H9 (cell line): ENCODE results near the gene TMEM151B. TPM values are rescaled to one million over a fixed set of nuclear protein-coding genes. Genes with fewer than 3 reads are reported as not detected.
A peak's percentile ranks its signal among the peaks of the same experiment; 100 is the strongest.

Experiments
- DNase-seq: peaks from one replicate; pipeline ENCODE4 v3.0.0-alpha.2; 2017
- H2AFZ ChIP-seq: one replicate; pipeline ENCODE4 v1.6.1; 2013; ENCODE audit warnings: mild to moderate bottlenecking, low read length, control low read depth, moderate library complexity
- H2AK5ac ChIP-seq: 2 replicates; pipeline ENCODE4 v1.6.1; 2013; ENCODE audit warnings: low read length, control low read depth, mixed read lengths; ENCODE audit not compliant: insufficient read length
- H2BK120ac ChIP-seq: one replicate; pipeline ENCODE4 v1.6.1; 2013; ENCODE audit warnings: low read depth, mild to moderate bottlenecking, low read length, control low read depth, inconsistent platforms; ENCODE audit not compliant: poor library complexity, severe bottlenecking
- H2BK12ac ChIP-seq: 2 replicates; pipeline ENCODE4 v1.6.1; 2013; ENCODE audit warnings: low read length, control low read depth, mixed read lengths, low read depth; ENCODE audit not compliant: insufficient read length
- H2BK15ac ChIP-seq: 2 replicates; pipeline ENCODE4 v1.6.1; 2013; ENCODE audit warnings: low read depth, low read length, control low read depth
- H2BK20ac ChIP-seq: one replicate; pipeline ENCODE4 v1.6.1; 2013; ENCODE audit warnings: low read depth, mild to moderate bottlenecking, low read length, control low read depth, inconsistent platforms; ENCODE audit not compliant: poor library complexity, severe bottlenecking
- H2BK5ac ChIP-seq: 2 replicates; pipeline ENCODE4 v1.6.1; 2013; ENCODE audit warnings: low read length, control low read depth, mixed read lengths; ENCODE audit not compliant: insufficient read length
- H3K14ac ChIP-seq: 2 replicates; pipeline ENCODE4 v1.6.1; 2013; ENCODE audit warnings: low read length, control low read depth; ENCODE audit not compliant: insufficient read depth
- H3K18ac ChIP-seq: 2 replicates; pipeline ENCODE4 v1.6.1; 2013; ENCODE audit warnings: low read depth, mild to moderate bottlenecking, mixed read lengths, low read length, control low read depth; ENCODE audit not compliant: insufficient read length
- H3K23ac ChIP-seq: 2 replicates; pipeline ENCODE4 v1.6.1; 2013; ENCODE audit warnings: low read length, control low read depth, mixed read lengths, low read depth; ENCODE audit not compliant: insufficient read length
- H3K23me2 ChIP-seq: 2 replicates; pipeline ENCODE4 v1.6.1; 2013; ENCODE audit warnings: low read depth, mild to moderate bottlenecking, mixed read lengths, low read length, control low read depth; ENCODE audit not compliant: insufficient read length, poor library complexity, severe bottlenecking
- H3K27ac ChIP-seq: 2 replicates; pipeline ENCODE4 v1.5.1; 2013; ENCODE audit warnings: low read length, control low read depth, mixed read lengths, low read depth; ENCODE audit not compliant: insufficient read length
- H3K27me3 ChIP-seq: 2 replicates; pipeline ENCODE4 v1.6.1; 2013; ENCODE audit warnings: low read length, control low read depth, inconsistent platforms; ENCODE audit not compliant: insufficient read depth
- H3K4ac ChIP-seq: 2 replicates; pipeline ENCODE4 v1.6.1; 2013; ENCODE audit warnings: low read depth, mild to moderate bottlenecking, control low read depth, inconsistent platforms, low read length, moderate library complexity
- H3K4me1 ChIP-seq: 2 replicates; pipeline ENCODE4 v1.6.1; 2013; ENCODE audit warnings: low read length, control low read depth, inconsistent platforms; ENCODE audit not compliant: insufficient read depth
- H3K4me2 ChIP-seq: 2 replicates; pipeline ENCODE4 v1.6.1; 2013; ENCODE audit warnings: low read length, control low read depth, mixed read lengths; ENCODE audit not compliant: insufficient read length, insufficient read depth
- H3K56ac ChIP-seq: 2 replicates; pipeline ENCODE4 v1.6.1; 2013; ENCODE audit warnings: low read depth, mild to moderate bottlenecking, mixed read lengths, low read length, control low read depth; ENCODE audit not compliant: insufficient read length
- H3K79me1 ChIP-seq: 2 replicates; pipeline ENCODE4 v1.6.1; 2013; ENCODE audit warnings: low read depth, mild to moderate bottlenecking, moderate library complexity, low read length, control low read depth, inconsistent platforms; ENCODE audit not compliant: insufficient read depth, poor library complexity, severe bottlenecking
- H3K79me2 ChIP-seq: 2 replicates; pipeline ENCODE4 v1.6.1; 2013; ENCODE audit warnings: low read length, control low read depth, inconsistent platforms; ENCODE audit not compliant: insufficient read depth
- H3K9ac ChIP-seq: 2 replicates; pipeline ENCODE4 v1.6.1; 2013; ENCODE audit warnings: low read length, control low read depth, mixed read lengths; ENCODE audit not compliant: insufficient read length; ENCODE audit errors: extremely low read depth
- H3K9me3 ChIP-seq: one replicate; pipeline ENCODE4 v1.6.1; 2013; ENCODE audit warnings: low read depth, low read length, inconsistent platforms; ENCODE audit not compliant: control insufficient read depth
- H3T11ph ChIP-seq: one replicate; pipeline ENCODE4 v1.6.1; 2013; ENCODE audit warnings: mild to moderate bottlenecking, low read length, control low read depth, inconsistent platforms
- H4K20me1 ChIP-seq: one replicate; pipeline ENCODE4 v1.6.1; 2013; ENCODE audit not compliant: control insufficient read depth, insufficient read length, insufficient read depth
- H4K5ac ChIP-seq: 2 replicates; pipeline ENCODE4 v1.6.1; 2013; ENCODE audit warnings: low read depth, mild to moderate bottlenecking, mixed read lengths, low read length, control low read depth; ENCODE audit not compliant: insufficient read length
- H4K8ac ChIP-seq: replicated peaks from 2 replicates; pipeline ENCODE4 v1.6.1; 2013; ENCODE audit warnings: low read length, control low read depth, mixed read lengths, low read depth; ENCODE audit not compliant: insufficient read length
- H4K91ac ChIP-seq: 2 replicates; pipeline ENCODE4 v1.6.1; 2013; ENCODE audit warnings: low read depth, mild to moderate bottlenecking, moderate library complexity, mixed read lengths, low read length, control low read depth; ENCODE audit not compliant: insufficient read length
- H3K27ac Mint-ChIP-seq, 3 experiments: 2 replicates in 2 of 3; 3 replicates in 1 of 3; pipeline ENCODE4 v1.8.0; 2020 to 2021; ENCODE audit warnings: mixed read lengths in 3 of 3, mild to moderate bottlenecking in 1 of 3, moderate library complexity in 1 of 3
- H3K27me3 Mint-ChIP-seq: 2 replicates; pipeline ENCODE4 v1.8.0; 2021; ENCODE audit warnings: low read depth, mild to moderate bottlenecking, moderate library complexity, mixed read lengths
- H3K36me3 Mint-ChIP-seq, 3 experiments: 2 replicates in 2 of 3; 3 replicates in 1 of 3; pipeline ENCODE4 v1.8.0; 2020 to 2021; ENCODE audit warnings: low read depth in 3 of 3, mixed read lengths in 3 of 3; ENCODE audit not compliant: insufficient read depth in 1 of 3
- H3K4me1 Mint-ChIP-seq, 2 experiments: 2 replicates each; pipeline ENCODE4 v1.8.0; 2020; ENCODE audit warnings: mixed read lengths in 2 of 2
- H3K4me3 Mint-ChIP-seq, 2 experiments: 2 replicates in 1 of 2; 3 replicates in 1 of 2; pipeline ENCODE4 v1.8.0; 2020 to 2021; ENCODE audit warnings: mild to moderate bottlenecking in 2 of 2, mixed read lengths in 2 of 2, moderate library complexity in 1 of 2
- H3K9me3 Mint-ChIP-seq, 2 experiments: 2 replicates in 1 of 2; 3 replicates in 1 of 2; pipeline ENCODE4 v1.8.0; 2020; ENCODE audit warnings: mild to moderate bottlenecking in 2 of 2, mixed read lengths in 2 of 2, moderate library complexity in 1 of 2
- WGBS: extraction: QIAGEN DNeasy Blood & Tissue Kit; methylation state at CpG from one replicate; pipeline ENCODE4 v1.1.7; 2013; ENCODE audit warnings: missing lambda C conversion rate, low lambda C conversion rate, mixed read lengths; ENCODE audit not compliant: insufficient read length; ENCODE audit errors: extremely low coverage; 5-methylcytosine and 5-hydroxymethylcytosine counted together
- total RNA-seq: library from RNA; stranded (reverse); gene quantifications from 2 replicates; pipeline ENCODE4 v1.2.1, GENCODE V29; 2021
- TF ChIP-seq, protein P1 (sequence below): fragments of 200-600 bp; sonication (generic); conservative IDR thresholded peaks from 3 replicates; pipeline ENCODE4 v1.8.0; 2021; ENCODE audit warnings: antibody characterized with exemption, mild to moderate bottlenecking

Gene TMEM151B
- total RNA-seq, 1 experiment from 2014 or later, result 2.4 TPM

DNA sequence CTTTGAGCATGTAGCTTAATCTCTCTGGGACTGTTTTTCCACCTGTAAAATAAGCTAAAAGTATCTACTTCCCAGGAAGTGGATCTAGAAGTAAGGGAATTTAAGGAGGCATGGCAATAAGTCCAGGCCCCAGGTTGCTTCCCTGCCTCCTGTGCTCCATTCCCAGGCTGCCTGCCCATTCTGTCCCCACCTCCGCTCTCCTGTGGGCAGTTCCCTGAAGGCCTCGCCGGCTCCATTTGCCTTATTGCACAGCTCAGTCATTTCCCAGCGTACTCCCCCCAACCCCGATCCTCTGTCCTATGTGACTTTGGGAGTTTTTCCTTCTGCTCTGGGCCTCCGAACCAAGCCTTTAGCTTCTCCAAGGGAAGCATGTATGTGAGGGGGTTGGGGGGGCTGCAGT, 42.2 kb upstream of the TMEM151B start:
- Histone ChIP-seq H3K23ac (no peak overlapping the region), H4K8ac (no peak overlapping the region), H3K4me2 (no peak overlapping the region), H4K5ac (no peak overlapping the region), H3K79me2 (peaks cover 17% of the 10 kb centered on the region; the same call in 1 of the 2 replicates), H3K4me1 (peaks cover 11% of the 10 kb centered on the region; the same call in 1 of the 2 replicates), H4K20me1 (peaks cover 2% of the 10 kb centered on the region), H3K79me1 (peaks cover 17% of the 10 kb centered on the region), H2BK20ac (no peak overlapping the region), H3K9me3 (no peaks in the 10 kb centered on the region), H3K23me2 (peaks cover 9% of the 10 kb centered on the region), H3K27ac (no peak overlapping the region), H3K9ac (no peak overlapping the region), H2BK120ac (no peak overlapping the region), H4K91ac (no peak overlapping the region), H2BK12ac (no peak overlapping the region), H2BK15ac (no peak overlapping the region), H3K27me3 (no peaks in the 10 kb centered on the region), H3K18ac (no peak overlapping the region), H2AK5ac (no peak overlapping the region), H2AFZ (no peak overlapping the region), H3K56ac (no peak overlapping the region), H3K4ac (no peak overlapping the region), H3T11ph (no peak overlapping the region), H3K14ac (no peak overlapping the region), H2BK5ac (no peak overlapping the region)
- TF ChIP-seq, protein P1, sequence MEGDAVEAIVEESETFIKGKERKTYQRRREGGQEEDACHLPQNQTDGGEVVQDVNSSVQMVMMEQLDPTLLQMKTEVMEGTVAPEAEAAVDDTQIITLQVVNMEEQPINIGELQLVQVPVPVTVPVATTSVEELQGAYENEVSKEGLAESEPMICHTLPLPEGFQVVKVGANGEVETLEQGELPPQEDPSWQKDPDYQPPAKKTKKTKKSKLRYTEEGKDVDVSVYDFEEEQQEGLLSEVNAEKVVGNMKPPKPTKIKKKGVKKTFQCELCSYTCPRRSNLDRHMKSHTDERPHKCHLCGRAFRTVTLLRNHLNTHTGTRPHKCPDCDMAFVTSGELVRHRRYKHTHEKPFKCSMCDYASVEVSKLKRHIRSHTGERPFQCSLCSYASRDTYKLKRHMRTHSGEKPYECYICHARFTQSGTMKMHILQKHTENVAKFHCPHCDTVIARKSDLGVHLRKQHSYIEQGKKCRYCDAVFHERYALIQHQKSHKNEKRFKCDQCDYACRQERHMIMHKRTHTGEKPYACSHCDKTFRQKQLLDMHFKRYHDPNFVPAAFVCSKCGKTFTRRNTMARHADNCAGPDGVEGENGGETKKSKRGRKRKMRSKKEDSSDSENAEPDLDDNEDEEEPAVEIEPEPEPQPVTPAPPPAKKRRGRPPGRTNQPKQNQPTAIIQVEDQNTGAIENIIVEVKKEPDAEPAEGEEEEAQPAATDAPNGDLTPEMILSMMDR, result no peak
- Mint-ChIP-seq H3K9me3 (no peaks in the 10 kb centered on the region; a peak in 1 of 5 replicates), H3K36me3 (peaks cover 45 to 55% (median 47%) of the 10 kb centered on the region in 3 experiments), H3K27me3 (no peaks in the 10 kb centered on the region), H3K27ac (peak overlapping the region in 2 of 3 experiments; percentile 56 to 79; a peak in 3 of 7 replicates), H3K4me1 (peaks cover 27 to 41% of the 10 kb centered on the region in 2 experiments), H3K4me3 (no peak overlapping the region)
- no CpG with 5 or more reads among the region's 6 CpGs for WGBS
- DNase-seq, result no peak
